Activated CD8-positive, alpha-beta memory T cell treated with anti-CD3 and anti-CD28 coated beads, Interleukin-2, amount 50 U/mL, for 4 hours (primary cell): ENCODE data around the gene ELP1.
"Not testable (repeated sequence)": the region's sequence is repeated elsewhere in the genome, so short reads cannot be mapped to it uniquely, and the experiment has no call there.

Source experiments
- DNase-seq: peaks from one replicate; pipeline ENCODE4 v3.0.0-alpha.2; 2020

ELP1 gene

GRCh38 chr9:108933718-108934322, at the start of gene ELP1:
ELP1 (minus strand) TSS chr9:108934124; CDS start chr9:108931146, 2,978 bp downstream.
- peak; percentile 93 for DNase-seq

- no peak for DNase-seq
These were observed 47.0 kb upstream of the ELP1 start for GRCh38 chr9:108980893-108981292.

- no peak for DNase-seq
These were observed 44.3 kb upstream of the ELP1 start for GRCh38 chr9:108978205-108978604.

GRCh38 chr9:108973895-108974294, 40.0 kb upstream of the ELP1 start:
- no peak for DNase-seq

- DNase-seq = no peak
These were observed 38.8 kb upstream of the ELP1 start for GRCh38 chr9:108972626-108973209.

GRCh38 chr9:108972186-108972585, 38.3 kb upstream of the ELP1 start:
- no peak for DNase-seq

- not testable (repeated sequence) for DNase-seq
These were observed 37.5 kb upstream of the ELP1 start for GRCh38 chr9:108971392-108971791.

GRCh38 chr9:108967916-108968315, 34.0 kb upstream of the ELP1 start:
- no peak for DNase-seq

GRCh38 chr9:108963459-108964143, 29.7 kb upstream of the ELP1 start:
- DNase-seq = no peak

- DNase-seq = no peak
These were observed 27.2 kb upstream of the ELP1 start for GRCh38 chr9:108961151-108961550.

GRCh38 chr9:108960331-108960730, 26.4 kb upstream of the ELP1 start:
- DNase-seq = no peak

- no peak for DNase-seq
These were observed 22.7 kb upstream of the ELP1 start for GRCh38 chr9:108956631-108957026.

- no peak for DNase-seq
These were observed 22.2 kb upstream of the ELP1 start for GRCh38 chr9:108956022-108956630.

- no peak for DNase-seq
These were observed 20.2 kb upstream of the ELP1 start for GRCh38 chr9:108953983-108954574.

- no peak for DNase-seq
These were observed 17.7 kb upstream of the ELP1 start for GRCh38 chr9:108951578-108951977.

- no peak for DNase-seq
These were observed 16.2 kb upstream of the ELP1 start for GRCh38 chr9:108950168-108950567.

- no peak for DNase-seq
These were observed 6.1 kb upstream of the ELP1 start for GRCh38 chr9:108939975-108940374.

- no peak for DNase-seq
These were observed 3.8 kb upstream of the ELP1 start for GRCh38 chr9:108937561-108938305.

GRCh38 chr9:108934323-108934893, 484 bp upstream of the ELP1 start, which contains the start of gene ABITRAM:
ABITRAM (plus strand) TSS chr9:108934400; CDS start chr9:108934487, 87 bp downstream.
- DNase-seq = peak; percentile 78

- no peak for DNase-seq
These were observed 650 bp downstream of the ELP1 start for GRCh38 chr9:108933231-108933717.

- DNase-seq = no peak
These were observed 5.5 kb downstream of the ELP1 start for GRCh38 chr9:108928386-108928785.

- no peak for DNase-seq
These were observed 9.5 kb downstream of the ELP1 start for GRCh38 chr9:108924466-108924865.
